Measurements from ENCODE around the gene STK35.

The STK35 gene

DNA sequence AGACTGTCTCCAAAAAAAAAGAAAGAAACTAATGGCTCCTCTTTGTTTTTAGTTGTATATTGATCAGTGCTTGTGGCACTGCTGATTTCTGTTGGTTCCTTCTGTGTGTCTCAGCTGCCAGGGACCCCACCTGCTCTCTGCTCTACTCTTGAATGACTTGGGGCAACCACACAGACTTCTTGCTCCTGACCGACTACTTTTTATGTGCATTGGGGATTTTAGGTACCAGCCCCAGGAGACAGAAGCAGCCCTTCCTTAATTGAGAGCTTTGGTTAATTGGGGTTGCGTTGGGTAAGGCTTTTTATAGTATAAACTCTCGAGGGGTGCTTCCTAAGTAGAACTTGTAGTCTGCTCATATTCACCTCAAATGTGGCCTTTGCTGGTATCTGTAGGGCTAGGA, 6.9 kb downstream of the STK35 start:
- no peak for DNase-seq

DNA sequence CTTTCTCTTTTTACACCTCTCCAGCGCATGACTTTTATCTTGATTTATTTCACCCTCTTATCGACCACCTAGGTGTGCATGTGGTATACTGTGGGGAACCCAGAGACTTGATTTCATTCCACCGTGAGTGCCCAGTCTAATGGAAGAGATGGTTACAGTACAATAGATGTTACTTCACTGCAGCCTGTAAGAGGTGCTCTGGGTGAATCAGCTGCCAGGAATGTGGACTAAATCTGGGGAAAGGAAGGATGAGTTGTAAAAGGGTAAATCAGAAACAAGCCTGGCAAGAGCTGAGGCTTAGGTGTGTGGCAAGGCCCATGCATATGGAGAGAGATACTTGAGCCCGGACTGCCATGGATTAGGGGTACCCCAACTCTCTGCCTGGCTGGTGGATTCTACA, 7.4 kb downstream of the STK35 start:
- no peak for DNase-seq

DNA sequence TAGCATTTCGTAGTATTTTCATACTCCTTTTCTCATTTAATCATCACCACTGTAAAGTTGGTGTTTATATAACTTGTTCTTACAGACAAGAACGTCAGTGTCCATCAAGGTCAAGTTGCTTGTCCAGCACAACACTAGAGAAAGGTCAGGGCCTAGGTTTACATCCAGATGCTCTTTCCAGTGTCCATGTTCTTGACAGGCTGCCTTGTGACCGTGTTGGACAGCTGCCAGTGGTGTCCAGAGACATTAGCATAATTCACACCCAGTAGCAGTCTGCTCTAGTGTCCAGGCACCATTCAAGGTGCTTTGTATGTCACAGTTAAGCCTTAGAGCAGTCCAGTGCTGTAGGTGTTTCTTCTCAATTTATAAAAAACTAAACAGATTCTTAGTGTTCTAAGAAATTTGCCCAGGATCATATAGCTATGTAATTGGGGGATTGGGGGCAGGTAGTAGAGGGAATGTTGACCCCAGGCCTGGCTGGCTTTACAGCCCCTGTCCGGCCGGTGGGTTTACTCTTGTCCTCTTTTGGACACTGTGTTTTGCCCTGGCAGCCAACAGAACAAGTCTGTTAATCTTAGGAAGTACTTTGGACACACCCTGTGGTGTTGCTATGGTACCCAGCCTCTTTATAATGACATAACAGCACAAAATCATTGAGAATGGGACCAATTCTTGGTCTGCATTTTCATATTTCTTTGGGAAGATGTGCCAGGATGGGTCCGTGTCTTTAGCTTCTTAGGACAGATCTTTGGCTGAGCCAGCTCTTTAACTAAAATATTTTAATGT, 8.0 kb downstream of the STK35 start:
- no peak for DNase-seq

DNA sequence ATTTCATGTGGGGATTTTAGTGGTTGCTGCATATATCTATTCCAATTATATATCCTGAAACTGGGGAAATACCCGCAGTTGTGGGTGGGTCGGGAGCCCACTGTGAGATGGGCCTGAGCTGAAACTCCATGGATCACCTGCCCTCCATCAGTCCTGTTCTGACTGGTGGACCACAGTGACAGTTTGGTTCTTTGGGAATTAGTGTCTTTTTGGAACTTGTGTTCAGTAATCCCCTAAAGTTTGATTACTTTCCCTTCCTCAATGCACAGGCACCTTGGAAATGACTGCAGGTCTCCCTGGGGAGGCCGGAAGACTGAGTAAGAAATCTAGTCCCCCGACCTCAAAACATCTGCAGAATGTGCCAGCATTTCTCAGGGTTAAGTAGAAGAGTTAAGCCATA, 11.3 kb downstream of the STK35 start:
- DNase-seq = no peak

DNA sequence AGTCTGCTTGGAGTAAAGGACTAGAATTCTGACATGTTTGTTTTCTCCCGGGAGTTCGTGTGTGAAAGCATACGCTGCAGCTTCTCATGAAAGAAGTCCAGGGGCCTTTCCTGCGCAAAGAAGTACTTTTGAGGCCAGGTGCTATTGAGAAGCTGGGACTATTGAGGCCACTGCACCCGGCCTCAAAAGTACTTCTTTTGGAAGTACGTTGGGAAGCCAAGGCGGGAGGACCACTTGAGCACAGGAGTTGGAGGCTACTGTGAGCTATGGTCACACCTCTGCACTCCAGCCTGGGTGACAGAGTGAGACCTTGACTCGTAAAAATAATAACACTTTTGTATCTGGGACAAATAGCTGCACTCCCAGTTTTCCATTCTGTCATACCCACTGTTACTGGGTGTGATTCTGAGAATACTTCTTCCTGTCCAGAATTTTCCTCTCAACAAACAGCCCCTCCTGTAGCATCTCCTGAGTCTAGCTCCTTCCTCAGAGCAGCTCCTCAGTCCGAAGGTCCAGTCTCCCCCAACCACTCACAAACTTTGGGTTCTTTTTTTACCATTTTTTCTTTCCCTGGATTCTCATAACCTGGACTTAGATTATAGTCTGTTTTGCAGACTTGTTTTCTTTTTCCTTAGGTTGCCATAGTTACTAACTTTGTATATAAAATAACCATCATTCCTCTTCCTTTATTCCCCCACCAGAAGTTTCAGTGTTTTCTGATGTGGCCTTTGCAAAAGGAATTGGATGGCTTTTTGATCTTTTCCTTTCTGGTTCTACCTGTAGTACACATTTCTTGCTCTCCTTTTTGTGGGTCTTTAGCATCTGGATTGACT, 12.7 kb downstream of the STK35 start:
- no peak for DNase-seq

DNA sequence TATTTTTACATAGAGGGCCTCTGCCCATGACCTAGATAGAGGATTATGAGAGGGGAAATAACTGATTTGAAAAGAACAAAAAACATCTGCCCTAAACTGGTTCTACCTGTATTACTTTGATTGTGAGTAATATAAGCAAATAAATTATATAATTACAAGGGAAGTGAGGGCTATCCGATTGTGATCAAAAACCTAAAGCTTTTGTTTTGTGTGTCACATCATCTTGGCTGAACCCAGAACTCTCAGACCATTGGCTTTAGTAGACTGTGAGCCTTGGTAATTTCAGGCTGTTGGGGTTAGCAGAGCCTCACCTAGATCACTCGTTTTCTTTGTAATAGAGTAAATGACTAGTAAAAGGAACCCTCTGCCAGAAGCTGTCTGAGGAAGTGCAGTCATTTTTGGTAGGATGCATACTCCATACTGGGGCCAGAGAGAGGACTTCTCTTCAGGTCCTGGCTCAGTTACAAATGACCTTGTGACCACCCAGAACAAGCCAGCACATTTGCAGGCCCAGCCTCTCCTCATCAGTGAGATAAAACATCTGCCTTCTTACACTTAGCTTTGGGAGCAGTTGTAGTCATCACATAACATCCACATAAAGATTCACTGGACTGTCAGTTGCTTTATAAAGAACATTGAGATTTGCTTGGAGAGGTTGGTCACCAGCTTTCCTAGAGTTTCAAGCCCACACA, 13.5 kb downstream of the STK35 start:
- DNase-seq = no peak

DNA sequence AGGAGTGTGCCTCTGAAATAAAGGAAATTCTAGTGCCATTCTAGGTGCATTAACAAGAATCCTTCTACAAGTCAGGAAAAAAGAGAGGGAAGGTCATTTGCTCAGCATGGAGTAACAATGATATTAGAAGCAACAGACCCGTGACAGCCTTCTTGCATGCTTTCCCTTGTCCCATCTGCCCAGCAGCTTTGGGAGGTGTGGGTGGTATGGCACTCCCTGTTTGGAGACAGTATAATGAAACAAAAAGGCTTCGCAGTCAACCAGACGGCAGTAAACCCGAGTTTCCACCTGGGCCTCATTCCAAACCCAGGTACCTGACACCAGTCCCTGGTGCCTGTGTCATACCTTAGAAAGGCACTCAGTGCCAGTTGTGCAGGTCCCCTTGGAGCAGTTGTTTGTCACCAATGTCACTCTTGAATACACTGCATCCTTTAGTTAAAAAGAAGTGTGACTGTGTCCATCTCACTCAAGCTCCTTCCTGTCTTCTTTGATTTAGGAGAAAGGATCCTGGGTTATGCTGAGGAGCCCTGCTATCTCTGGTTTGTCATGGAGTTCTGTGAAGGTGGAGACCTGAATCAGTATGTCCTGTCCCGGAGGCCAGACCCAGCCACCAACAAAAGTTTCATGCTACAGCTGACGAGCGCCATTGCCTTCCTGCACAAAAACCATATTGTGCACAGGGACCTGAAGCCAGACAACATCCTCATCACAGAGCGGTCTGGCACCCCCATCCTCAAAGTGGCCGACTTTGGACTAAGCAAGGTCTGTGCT, 14.7 kb downstream of the STK35 start:
- DNase-seq = no peak

DNA sequence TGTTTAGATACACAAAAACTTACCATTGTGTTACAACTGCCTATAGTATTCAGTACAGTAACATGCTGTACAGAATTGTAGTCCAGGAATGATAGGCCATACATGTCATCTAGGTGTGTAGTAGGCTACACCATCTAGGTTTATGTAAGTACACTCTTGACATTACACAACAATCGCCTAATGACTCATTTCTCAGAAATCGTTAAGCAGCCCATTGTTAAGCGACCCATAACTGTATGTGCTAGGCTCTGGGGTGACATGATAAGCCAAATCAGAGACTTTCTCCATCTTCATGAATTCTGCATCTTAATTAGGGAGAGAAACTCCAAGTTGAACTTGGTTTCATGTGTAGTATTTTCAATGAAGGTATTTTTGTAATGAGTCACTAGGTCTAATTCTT, 17.2 kb downstream of the STK35 start:
- DNase-seq = no peak

DNA sequence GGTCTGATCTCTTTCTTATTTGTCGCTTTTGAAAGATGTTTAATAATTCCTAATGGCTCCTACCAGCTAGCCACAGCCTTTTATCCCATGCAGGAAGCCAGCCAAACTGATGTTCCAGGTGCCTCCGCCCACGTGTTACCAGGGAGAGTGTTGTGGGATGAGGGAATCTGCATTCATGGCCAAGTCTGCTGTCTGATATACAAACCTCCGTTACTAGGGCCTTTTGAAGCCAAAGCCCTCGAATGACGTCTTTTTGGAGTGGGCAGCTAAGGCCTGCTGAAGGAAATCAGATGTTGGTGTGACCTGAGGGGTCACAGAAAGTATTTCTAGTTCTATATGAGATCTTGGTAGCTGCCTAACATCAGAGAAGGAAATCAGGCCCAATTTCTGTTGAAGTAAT, 21.3 kb downstream of the STK35 start:
- no peak for DNase-seq

DNA sequence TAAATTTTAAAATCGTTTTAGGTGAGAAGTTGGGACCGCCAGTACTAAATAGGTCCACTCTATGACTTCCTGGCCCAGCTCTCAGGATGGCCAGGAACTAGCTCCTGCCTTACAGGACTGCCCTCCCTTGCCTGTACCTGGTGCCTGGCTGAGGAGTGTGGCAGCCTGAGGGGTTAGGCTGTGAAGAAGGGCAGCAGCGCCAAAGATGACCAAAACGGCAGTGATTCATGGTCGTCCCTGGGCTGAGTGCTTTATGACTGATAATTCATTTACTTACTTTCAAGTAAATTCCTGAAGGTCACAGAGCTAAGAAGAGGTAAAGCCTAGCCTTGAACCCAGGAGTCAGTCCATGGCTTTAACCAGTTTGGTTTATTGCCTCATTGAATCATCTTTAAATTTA, 22.1 kb downstream of the STK35 start:
- DNase-seq = no peak

DNA sequence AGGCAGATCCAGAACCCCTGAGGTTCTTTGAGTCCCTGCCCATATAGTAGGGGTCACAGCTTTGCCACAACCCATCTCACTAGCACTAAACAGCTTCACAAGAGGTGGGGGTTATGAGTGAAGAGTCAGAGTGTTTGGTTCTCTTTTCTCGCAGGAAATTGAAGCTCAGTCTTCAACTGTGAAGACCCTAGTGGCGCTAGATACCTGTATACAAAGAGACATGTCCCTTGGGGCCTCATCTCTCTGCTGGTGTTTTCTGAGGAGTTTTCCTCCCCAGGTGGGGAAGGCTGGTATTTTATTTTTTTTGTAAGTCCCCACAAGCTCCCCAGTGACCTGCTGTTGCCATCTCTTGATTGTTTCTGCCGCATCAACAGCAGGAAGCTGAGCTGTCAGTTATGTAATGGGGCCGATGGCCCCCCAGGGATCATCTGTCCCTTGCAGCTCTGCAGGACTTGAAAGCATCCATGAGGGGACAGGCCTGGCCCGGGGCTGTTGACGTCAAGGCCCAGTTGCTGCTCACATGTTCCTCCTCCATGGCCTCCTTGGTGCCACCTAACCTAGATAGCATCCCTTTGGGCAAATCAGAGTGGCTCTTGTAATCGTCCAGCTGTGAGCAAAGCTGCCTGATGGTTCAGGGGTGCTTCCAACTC, 23.1 kb downstream of the STK35 start:
- DNase-seq = no peak

DNA sequence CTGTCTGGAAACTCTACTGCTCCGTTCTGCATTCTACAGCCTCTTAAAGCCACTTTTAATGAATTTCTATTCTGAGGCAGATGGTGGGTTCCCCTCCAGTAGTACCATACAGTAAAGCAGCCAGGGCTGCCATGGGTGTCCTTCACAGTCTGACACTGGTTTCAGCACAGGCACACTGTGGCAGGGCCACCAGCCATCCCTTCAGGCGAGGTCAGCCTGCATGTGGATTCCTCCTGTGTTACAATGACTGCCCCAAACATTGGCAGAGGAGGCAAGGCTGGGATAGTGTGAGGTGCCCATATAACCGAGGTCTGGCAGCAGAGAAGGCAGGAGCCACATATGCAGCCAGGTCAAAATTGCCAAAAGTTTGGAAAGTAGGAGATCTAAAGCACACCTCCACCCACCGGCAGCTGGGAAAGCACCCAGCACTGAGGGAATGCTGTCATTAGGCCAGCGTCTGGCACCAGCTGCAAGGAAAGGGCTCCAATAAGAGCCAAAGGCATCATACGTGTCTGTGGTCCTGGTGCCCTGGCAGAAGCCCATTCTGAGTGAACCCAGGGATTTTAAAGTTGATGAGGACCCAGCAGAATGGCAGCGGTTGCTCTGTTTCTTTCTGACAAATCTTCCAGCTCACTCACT, 24.0 kb downstream of the STK35 start:
- no peak for DNase-seq

DNA sequence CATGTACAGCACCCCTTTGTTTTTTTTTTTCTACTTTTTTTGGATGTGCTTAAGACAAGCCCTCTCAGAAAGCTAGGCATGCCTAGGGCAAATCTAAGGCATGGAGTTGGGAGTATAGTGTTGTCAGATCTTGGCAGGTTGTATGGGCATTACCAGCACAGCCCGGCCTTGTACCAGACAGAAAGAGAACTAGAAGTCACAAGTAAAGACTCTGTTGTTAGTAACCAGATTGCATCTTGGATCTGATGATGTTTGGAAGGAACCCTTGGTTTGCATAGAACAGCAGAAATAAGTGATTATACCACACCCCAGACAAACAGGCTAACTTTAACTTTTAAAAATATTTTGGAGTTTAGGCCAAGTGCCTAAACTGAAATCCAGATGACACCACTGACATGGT, 25.6 kb downstream of the STK35 start:
- DNase-seq = no peak

DNA sequence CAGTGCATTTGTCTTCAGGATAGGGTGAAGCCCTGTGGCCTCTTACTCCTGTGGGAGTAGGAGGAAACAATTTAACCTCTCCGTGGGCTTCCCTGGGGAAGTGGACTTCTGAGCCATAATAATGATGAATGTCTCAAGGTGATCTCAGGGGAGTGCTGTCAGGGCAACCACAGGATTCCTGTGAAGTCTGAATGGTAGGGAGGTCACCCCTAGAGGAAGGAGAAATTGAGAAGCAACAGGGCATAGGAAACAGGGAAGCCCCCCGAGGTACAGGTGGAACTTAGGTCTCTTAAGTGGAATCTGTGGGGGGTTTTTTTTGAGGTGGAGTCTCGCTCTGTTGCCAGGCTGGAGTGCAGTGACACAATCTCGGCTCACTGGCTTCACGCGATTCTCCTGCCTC, 26.9 kb downstream of the STK35 start:
- no peak for DNase-seq

DNA sequence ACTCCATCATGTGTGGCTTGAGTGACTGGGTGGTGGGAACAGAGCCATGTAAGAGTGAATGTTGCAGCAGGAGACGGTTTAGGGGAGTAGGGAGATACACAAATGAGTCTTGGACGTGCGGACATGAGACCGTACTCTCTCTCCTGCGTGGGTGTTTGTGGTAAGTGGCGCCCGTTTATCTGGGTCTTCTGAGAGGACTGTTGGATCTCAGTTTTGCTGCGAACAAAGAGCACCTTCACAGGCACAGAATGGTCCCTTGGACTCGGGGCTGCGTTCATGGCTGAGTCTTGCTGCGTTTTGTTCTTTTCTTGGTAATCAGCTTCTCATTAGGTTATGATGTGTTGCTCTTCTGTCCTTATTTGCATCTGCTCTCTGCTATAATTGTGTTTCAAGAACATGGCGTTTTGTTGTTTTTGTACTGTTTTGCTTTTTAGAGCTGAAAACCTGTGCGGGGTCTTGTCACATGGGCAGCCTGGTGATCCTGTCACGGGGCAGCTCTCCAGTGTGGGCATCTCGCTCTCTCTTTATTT, 28.5 kb downstream of the STK35 start:
- peak in 1 of 2 experiments; percentile 9 for DNase-seq

DNA sequence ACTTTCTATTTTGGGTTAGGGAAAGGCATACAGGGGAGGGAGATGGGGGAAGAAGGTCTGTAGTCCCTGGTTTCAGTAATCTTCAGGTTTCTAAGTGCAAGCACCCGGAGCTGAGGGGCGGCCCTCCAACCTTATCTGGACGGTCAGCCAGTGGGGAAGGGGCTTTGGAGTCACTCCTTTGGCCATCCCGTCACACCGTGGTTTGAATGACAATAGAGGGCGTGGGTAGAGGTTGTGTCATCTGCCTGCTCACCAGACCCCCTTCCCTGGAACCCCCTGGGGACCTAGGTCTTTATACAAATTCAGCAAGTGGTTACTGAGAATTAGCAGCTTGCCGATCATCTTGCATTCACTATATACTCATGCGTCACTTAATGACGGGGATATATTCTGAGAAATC, 29.1 kb downstream of the STK35 start:
- no peak for DNase-seq

DNA sequence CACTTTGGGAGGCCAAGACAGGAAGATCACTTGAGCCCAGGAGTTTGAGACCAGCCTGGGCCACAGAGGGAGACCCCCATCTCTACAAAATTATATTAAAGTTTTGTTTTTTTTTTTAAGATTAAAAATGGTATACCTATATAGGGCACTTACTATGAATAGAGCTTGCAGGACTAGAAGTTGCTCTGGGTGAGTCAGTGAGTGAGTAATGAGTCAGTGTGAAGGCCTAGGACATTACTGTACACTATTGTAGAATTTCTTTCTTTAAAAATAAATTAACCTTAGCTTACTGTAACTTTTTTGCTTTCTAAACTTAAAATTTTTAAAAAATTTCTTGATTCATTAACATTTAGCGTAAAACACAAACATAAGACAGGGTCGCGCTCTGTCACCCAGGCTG, 29.7 kb downstream of the STK35 start:
- no peak for DNase-seq

DNA sequence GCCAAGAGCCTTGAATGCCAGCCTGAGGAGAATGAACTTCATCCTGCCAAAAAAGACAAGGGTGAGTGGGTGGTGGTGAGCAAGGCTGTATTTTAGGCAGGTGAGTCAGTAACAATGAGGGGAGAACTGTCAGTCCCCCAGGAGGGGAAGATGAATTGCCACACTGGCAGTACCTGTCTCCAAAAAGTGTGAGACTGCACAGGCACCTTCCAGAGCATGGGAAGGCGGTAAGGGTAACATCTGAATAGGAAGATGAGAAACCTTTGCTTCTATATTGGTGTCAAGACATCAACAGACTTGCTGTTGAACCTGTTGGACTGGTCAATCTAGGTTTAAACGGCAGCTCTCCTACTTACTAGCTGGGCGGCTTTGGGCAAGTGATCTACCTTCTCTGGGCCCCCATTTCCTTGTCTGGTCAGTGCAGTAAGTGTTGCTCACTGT, 30.9 kb downstream of the STK35 start:
- DNase-seq = no peak

DNA sequence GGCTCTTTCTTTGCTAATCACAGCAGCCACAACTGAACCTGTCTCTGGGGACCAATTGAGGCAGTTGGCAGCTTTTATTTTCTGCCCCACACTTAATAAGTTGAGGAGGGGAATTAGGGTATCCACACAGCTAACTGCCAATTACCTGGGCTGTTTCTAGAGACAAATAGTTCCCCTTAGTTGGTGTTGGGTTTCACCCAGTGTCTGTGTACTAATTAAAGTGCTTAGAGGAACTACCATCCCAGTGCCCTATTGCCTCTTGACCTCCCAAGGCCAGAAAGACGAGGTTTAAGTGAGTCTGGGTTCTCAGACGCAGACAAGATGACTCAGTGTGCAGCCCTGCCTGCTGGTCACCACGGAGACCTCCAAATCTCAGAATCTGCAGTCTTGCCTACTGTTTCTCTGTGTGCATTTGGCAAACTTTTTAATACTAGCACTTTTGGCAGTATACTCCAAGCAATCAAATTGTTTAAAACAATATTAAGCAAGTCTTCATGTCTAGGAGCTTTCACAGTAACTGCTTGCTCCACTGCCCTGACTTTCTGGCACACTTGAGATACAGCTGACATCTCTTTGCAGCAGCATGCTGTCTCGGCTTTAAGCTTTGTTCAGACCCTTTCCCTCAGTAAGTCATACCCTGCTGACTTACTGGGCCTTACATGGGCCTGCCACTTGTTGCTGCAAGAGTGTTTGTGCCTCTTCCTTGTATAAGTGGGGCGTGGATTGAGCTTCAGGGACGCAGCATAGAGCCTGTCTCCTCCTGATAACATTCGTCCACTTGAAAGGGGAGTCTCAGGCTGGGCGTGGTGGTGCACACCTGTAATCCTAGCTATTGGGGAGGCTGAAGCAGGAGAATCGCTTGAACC, 31.9 kb downstream of the STK35 start:
- DNase-seq = no peak

DNA sequence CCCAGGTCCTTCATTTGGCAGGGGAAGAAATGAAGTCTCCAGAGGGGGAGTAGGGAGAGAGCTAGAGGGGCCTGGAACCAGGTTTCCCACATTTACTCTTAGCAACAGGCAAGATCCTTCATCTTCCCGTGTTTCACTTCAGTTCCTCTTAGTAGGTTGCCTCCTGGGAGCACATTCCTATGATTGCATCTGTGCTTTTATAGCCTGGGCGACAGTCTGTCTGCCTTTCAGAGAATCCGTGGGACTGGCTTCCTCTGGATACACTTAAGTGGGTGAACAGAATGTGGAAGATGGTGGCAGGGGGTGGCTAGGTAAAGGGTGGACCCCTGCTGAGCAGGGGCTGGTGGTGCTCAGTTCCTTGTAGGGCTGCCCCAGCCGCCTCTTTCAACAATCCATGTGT, 33.4 kb downstream of the STK35 start:
- no peak for DNase-seq

DNA sequence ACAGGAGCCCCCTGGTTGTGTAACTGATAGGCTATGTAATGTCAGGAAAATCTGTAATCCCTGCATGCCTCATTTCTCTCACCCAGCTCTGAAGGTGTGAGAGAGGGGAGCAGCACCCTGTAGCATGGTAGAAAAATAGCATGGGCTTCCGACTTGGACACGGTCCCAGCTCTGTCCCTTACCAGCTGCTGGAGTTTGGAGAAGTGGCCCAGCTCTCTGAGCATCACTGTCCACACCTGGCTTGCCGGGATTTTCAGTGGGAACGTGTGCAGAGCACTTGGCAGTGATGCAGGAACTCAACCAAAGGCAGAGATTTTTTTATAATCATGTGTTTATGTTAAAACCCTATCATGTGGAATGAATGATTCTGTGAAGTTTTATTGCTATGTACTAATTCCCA, 34.6 kb downstream of the STK35 start:
- no peak for DNase-seq
